T-helper 1 cell (primary cell): ENCODE measurements around the gene HPCA.
A peak's percentile ranks its signal among the peaks of the same experiment; 100 is the strongest.

Experiments
- DNase-seq, 5 donors: peaks; one replicate each; pipeline ENCODE4 v3.0.0-alpha.2; 2012 to 2020

Gene HPCA

GRCh38 chr1:32890516-32891240, 4.4 kb downstream of the HPCA start:
- DNase-seq, result no peak

GRCh38 chr1:32891241-32891570, 4.9 kb downstream of the HPCA start:
- DNase-seq, result no peak

- DNase-seq, result no peak
Observed at GRCh38 chr1:32891630-32892029, 5.3 kb downstream of the HPCA start.

- DNase-seq, result peak in 1 of 5 donors; percentile 20
Observed at GRCh38 chr1:32892368-32893197, 6.3 kb downstream of the HPCA start.

- DNase-seq, result no peak
Observed at GRCh38 chr1:32893198-32894018, 7.1 kb downstream of the HPCA start.

GRCh38 chr1:32894019-32894600, 7.8 kb downstream of the HPCA start:
- no peak for DNase-seq

- DNase-seq, result no peak
Observed at GRCh38 chr1:32894681-32895080, 8.4 kb downstream of the HPCA start.

GRCh38 chr1:32895325-32896215, 9.3 kb downstream of the HPCA start:
- no peak for DNase-seq

GRCh38 chr1:32896451-32896850, 10.2 kb downstream of the HPCA start:
- no peak for DNase-seq

GRCh38 chr1:32897082-32898049, 11.1 kb downstream of the HPCA start:
- DNase-seq, result no peak

- DNase-seq, result no peak
Observed at GRCh38 chr1:32898056-32898455, 11.8 kb downstream of the HPCA start.

- no peak for DNase-seq
Observed at GRCh38 chr1:32898958-32899357, 12.7 kb downstream of the HPCA start.

GRCh38 chr1:32899586-32900296, 13.4 kb downstream of the HPCA start:
- no peak for DNase-seq

- DNase-seq, result no peak
Observed at GRCh38 chr1:32900371-32900955, 14.2 kb downstream of the HPCA start.

GRCh38 chr1:32900956-32901822, 14.9 kb downstream of the HPCA start, which contains the start of gene TMEM54:
TMEM54 (minus strand) TSS chr1:32901389; CDS start chr1:32901238, 151 bp downstream.
- no peak for DNase-seq

- DNase-seq, result no peak
Observed at GRCh38 chr1:32901823-32902534, 15.7 kb downstream of the HPCA start.

GRCh38 chr1:32902535-32902920, 16.2 kb downstream of the HPCA start:
- no peak for DNase-seq
